ENCODE measurements around the gene MAPKBP1. TPM values are rescaled to one million over a fixed set of nuclear protein-coding genes. Genes with fewer than 3 reads are reported as not detected.
"Not testable (repeated sequence)": the region's sequence is repeated elsewhere in the genome, so short reads cannot be mapped to it uniquely, and the experiment has no call there.

Gene MAPKBP1
- 2.7 TPM for polyA plus RNA-seq

GRCh38 chr15:41774062-41774881 lies at the start of gene MAPKBP1:
MAPKBP1 (plus strand) TSS chr15:41774484; CDS start chr15:41775276, 792 bp downstream.
- no peaks in the 10 kb centered on the region for H3K27me3 Mint-ChIP-seq
- peak within 1 kb of the TSS; percentile 95 to 98 (median 96) for H3K27ac Mint-ChIP-seq
- no peaks in the 10 kb centered on the region for H3K9me3 Mint-ChIP-seq
- H3K4me1 Mint-ChIP-seq: peaks cover 27 to 41% (median 30%) of the 10 kb centered on the region in 3 donors
- no peaks in the 10 kb centered on the region for H3K36me3 Mint-ChIP-seq
- H3K4me3 Mint-ChIP-seq: peak within 1 kb of the TSS; percentile 89 to 98 (median 98)

- H3K9me3 Mint-ChIP-seq: no peaks in the 10 kb centered on the region
- no peak overlapping the region for H3K27ac Mint-ChIP-seq
- peaks cover 6% of the 10 kb centered on the region for H3K36me3 Mint-ChIP-seq
- no peak overlapping the region for H3K4me3 Mint-ChIP-seq
- H3K27me3 Mint-ChIP-seq: no peaks in the 10 kb centered on the region
- peaks cover 9 to 19% (median 10%) of the 10 kb centered on the region in 3 donors for H3K4me1 Mint-ChIP-seq
Measured at GRCh38 chr15:41727143-41727542, 47.1 kb upstream of the MAPKBP1 start.

GRCh38 chr15:41728061-41728460 lies 46.2 kb upstream of the MAPKBP1 start:
- H3K4me3 Mint-ChIP-seq, H3K27ac Mint-ChIP-seq, H3K27me3 Mint-ChIP-seq, H3K9me3 Mint-ChIP-seq, H3K36me3 Mint-ChIP-seq: not testable (repeated sequence)
- peaks cover 8 to 19% (median 11%) of the 10 kb centered on the region in 3 donors for H3K4me1 Mint-ChIP-seq

GRCh38 chr15:41730543-41730942 lies 43.7 kb upstream of the MAPKBP1 start:
- Mint-ChIP-seq H3K27me3 (no peaks in the 10 kb centered on the region), H3K36me3 (peaks cover 5% of the 10 kb centered on the region), H3K9me3 (no peaks in the 10 kb centered on the region), H3K27ac (peak overlapping the region in 2 of 3 donors; percentile 0 to 47), H3K4me1 (peaks cover 8 to 19% (median 9%) of the 10 kb centered on the region in 3 donors), H3K4me3 (peak overlapping the region in 1 of 4 donors; percentile 46)

GRCh38 chr15:41732483-41732882 lies 41.8 kb upstream of the MAPKBP1 start:
- Mint-ChIP-seq H3K4me3 (no peak overlapping the region), H3K27ac (no peak overlapping the region), H3K36me3 (peaks cover 7% of the 10 kb centered on the region), H3K4me1 (peaks cover 8 to 19% (median 9%) of the 10 kb centered on the region in 3 donors), H3K9me3 (no peaks in the 10 kb centered on the region), H3K27me3 (no peaks in the 10 kb centered on the region)

GRCh38 chr15:41734079-41734478 lies 40.2 kb upstream of the MAPKBP1 start:
- Mint-ChIP-seq H3K27me3 (no peaks in the 10 kb centered on the region), H3K36me3 (peaks cover 7% of the 10 kb centered on the region), H3K27ac (peak overlapping the region in 1 of 3 donors; percentile 53), H3K4me3 (no peak overlapping the region), H3K4me1 (peaks cover 9 to 10% (median 9%) of the 10 kb centered on the region in 3 donors), H3K9me3 (no peaks in the 10 kb centered on the region)

- Mint-ChIP-seq H3K36me3 (peaks cover 9% of the 10 kb centered on the region), H3K9me3 (no peaks in the 10 kb centered on the region), H3K27ac (no peak overlapping the region), H3K27me3 (no peaks in the 10 kb centered on the region), H3K4me3 (no peak overlapping the region), H3K4me1 (peaks cover 7 to 9% (median 8%) of the 10 kb centered on the region in 3 donors)
Measured at GRCh38 chr15:41735046-41735445, 39.2 kb upstream of the MAPKBP1 start.

- H3K36me3 Mint-ChIP-seq, H3K9me3 Mint-ChIP-seq, H3K27ac Mint-ChIP-seq, H3K4me3 Mint-ChIP-seq, H3K4me1 Mint-ChIP-seq, H3K27me3 Mint-ChIP-seq: not testable (repeated sequence)
Measured at GRCh38 chr15:41735492-41735891, 38.8 kb upstream of the MAPKBP1 start.

GRCh38 chr15:41746802-41747201 lies 27.5 kb upstream of the MAPKBP1 start:
- H3K36me3 Mint-ChIP-seq: peaks cover 2% of the 10 kb centered on the region
- H3K9me3 Mint-ChIP-seq: no peaks in the 10 kb centered on the region
- H3K4me1 Mint-ChIP-seq: peaks cover 0 to 7% (median 2%) of the 10 kb centered on the region in 3 donors
- no peak overlapping the region for H3K4me3 Mint-ChIP-seq
- no peaks in the 10 kb centered on the region for H3K27me3 Mint-ChIP-seq
- peak overlapping the region in 1 of 3 donors; percentile 10 for H3K27ac Mint-ChIP-seq

- Mint-ChIP-seq H3K36me3 (peaks cover 5% of the 10 kb centered on the region), H3K27me3 (no peaks in the 10 kb centered on the region), H3K4me3 (no peak overlapping the region), H3K9me3 (no peaks in the 10 kb centered on the region), H3K27ac (peak overlapping the region in 1 of 3 donors; percentile 35), H3K4me1 (no peaks in the 10 kb centered on the region)
Measured at GRCh38 chr15:41756198-41756597, 18.1 kb upstream of the MAPKBP1 start.

GRCh38 chr15:41772720-41773331 lies 1.5 kb upstream of the MAPKBP1 start:
- H3K27ac Mint-ChIP-seq: peak overlapping the region in 2 of 3 donors; percentile 95 to 96
- no peaks in the 10 kb centered on the region for H3K27me3 Mint-ChIP-seq
- H3K36me3 Mint-ChIP-seq: no peaks in the 10 kb centered on the region
- no peaks in the 10 kb centered on the region for H3K9me3 Mint-ChIP-seq
- peak overlapping the region in 3 of 4 donors; percentile 34 to 98 (median 97) for H3K4me3 Mint-ChIP-seq
- peaks cover 19 to 35% (median 26%) of the 10 kb centered on the region in 3 donors for H3K4me1 Mint-ChIP-seq

- H3K27ac Mint-ChIP-seq: peak overlapping the region; percentile 95 to 98 (median 96)
- H3K9me3 Mint-ChIP-seq: no peaks in the 10 kb centered on the region
- no peaks in the 10 kb centered on the region for H3K36me3 Mint-ChIP-seq
- H3K4me1 Mint-ChIP-seq: peaks cover 23 to 37% (median 27%) of the 10 kb centered on the region in 3 donors
- peak overlapping the region; percentile 89 to 98 (median 98) for H3K4me3 Mint-ChIP-seq
- H3K27me3 Mint-ChIP-seq: no peaks in the 10 kb centered on the region
Measured at GRCh38 chr15:41773332-41773728, 954 bp upstream of the MAPKBP1 start.

GRCh38 chr15:41773729-41774061 lies 589 bp upstream of the MAPKBP1 start:
- no peaks in the 10 kb centered on the region for H3K36me3 Mint-ChIP-seq
- H3K9me3 Mint-ChIP-seq: no peaks in the 10 kb centered on the region
- peaks cover 26 to 38% (median 27%) of the 10 kb centered on the region in 3 donors for H3K4me1 Mint-ChIP-seq
- peak overlapping the region; percentile 95 to 98 (median 96) for H3K27ac Mint-ChIP-seq
- no peaks in the 10 kb centered on the region for H3K27me3 Mint-ChIP-seq
- H3K4me3 Mint-ChIP-seq: peak overlapping the region; percentile 89 to 98 (median 98)

GRCh38 chr15:41774882-41775417 lies 666 bp downstream of the MAPKBP1 start:
- no peaks in the 10 kb centered on the region for H3K9me3 Mint-ChIP-seq
- H3K27me3 Mint-ChIP-seq: no peaks in the 10 kb centered on the region
- H3K27ac Mint-ChIP-seq: peak overlapping the region in 2 of 3 donors; percentile 95 to 96
- H3K36me3 Mint-ChIP-seq: peaks cover 2% of the 10 kb centered on the region
- H3K4me1 Mint-ChIP-seq: peaks cover 29 to 45% (median 30%) of the 10 kb centered on the region in 3 donors
- peak overlapping the region; percentile 89 to 98 (median 98) for H3K4me3 Mint-ChIP-seq

GRCh38 chr15:41775651-41776050 lies 1.4 kb downstream of the MAPKBP1 start:
- Mint-ChIP-seq H3K27me3 (no peaks in the 10 kb centered on the region), H3K9me3 (no peaks in the 10 kb centered on the region), H3K36me3 (peaks cover 4% of the 10 kb centered on the region), H3K4me3 (peak overlapping the region; percentile 18 to 98 (median 93)), H3K27ac (peak overlapping the region in 1 of 3 donors; percentile 95), H3K4me1 (peaks cover 30 to 47% (median 30%) of the 10 kb centered on the region in 3 donors)
